Spleen (tissue), 11 donors: ENCODE data around the gene CMAS. TPM values are rescaled to one million over a fixed set of nuclear protein-coding genes. Genes with fewer than 3 reads are reported as not detected.

Experiments
- DNase-seq: peaks from one replicate; pipeline ENCODE4 v3.0.0-alpha.2; 2020
- H3K27ac ChIP-seq, 8 donors: fragments of 200-600 bp; sonication (generic) in 7 of 8; 1 replicate in 4 of 8; 2 replicates in 4 of 8; pipeline versions ENCODE4 v1.5.0 to v1.8.0; 2016 to 2021; ENCODE audit warnings: inconsistent platforms in 4 of 8, mild to moderate bottlenecking in 4 of 8, moderate library complexity in 1 of 8
- H3K27me3 ChIP-seq, 7 donors: fragments of 200-600 bp; sonication (generic) in 6 of 7; replicated peaks in 1 of 7; 1 replicate in 4 of 7; 2 replicates in 3 of 7; pipeline versions ENCODE4 v1.5.0 to v1.8.0; 2016 to 2021; ENCODE audit warnings: inconsistent platforms in 3 of 7, mild to moderate bottlenecking in 1 of 7
- H3K36me3 ChIP-seq, 6 donors: fragments of 200-600 bp; sonication (generic) in 5 of 6; 1 replicate in 4 of 6; 2 replicates in 2 of 6; pipeline versions ENCODE4 v1.5.0 to v1.8.0; 2016 to 2021; ENCODE audit warnings: inconsistent platforms in 2 of 6
- H3K4me1 ChIP-seq, 6 donors: fragments of 200-600 bp; sonication (generic) in 5 of 6; 1 replicate in 3 of 6; 2 replicates in 3 of 6; pipeline versions ENCODE4 v1.5.0 to v1.8.0; 2016 to 2021; ENCODE audit warnings: inconsistent platforms in 3 of 6
- H3K4me3 ChIP-seq, 8 donors: fragments of 200-600 bp; sonication (generic) in 7 of 8; 1 replicate in 4 of 8; 2 replicates in 4 of 8; pipeline versions ENCODE4 v1.5.0 to v1.8.0; 2016 to 2021; ENCODE audit warnings: inconsistent platforms in 4 of 8, mild to moderate bottlenecking in 4 of 8, moderate library complexity in 2 of 8
- H3K9me3 ChIP-seq, 8 donors: fragments of 200-600 bp; sonication (generic) in 7 of 8; 1 replicate in 4 of 8; 2 replicates in 4 of 8; pipeline versions ENCODE4 v1.5.0 to v1.8.0; 2016 to 2021; ENCODE audit warnings: inconsistent platforms in 4 of 8
- POLR2A ChIP-seq, 3 donors: fragments of 450-650 bp; IDR thresholded peaks; one replicate each; pipeline ENCODE4 v1.5.1; 2017; ENCODE audit warnings: antibody characterized with exemption in 3 of 3, mild to moderate bottlenecking in 1 of 3
- POLR2AphosphoS5 ChIP-seq, 3 donors: sonication (generic); formaldehyde crosslinking; IDR thresholded peaks; one replicate each; pipeline ENCODE4 v1.5.1; 2017; ENCODE audit warnings: antibody characterized with exemption in 3 of 3
- WGBS, 5 donors: extraction: QIAGEN DNeasy Blood & Tissue Kit in 3 of 5; methylation state at CpG; one replicate each; pipeline versions ENCODE4 v1.1.5 to v1.1.7; 2013 to 2018; 5-methylcytosine and 5-hydroxymethylcytosine counted together
- intact Hi-C: fragments of 100-400 bp; cut with DNase I; formaldehyde crosslinking; loops from one replicate; pipeline ENCODE4 v1.15.0; 2023; ENCODE audit warnings: low total_unique reads
- polyA plus RNA-seq, 3 donors: library from polyadenylated mRNA; stranded (reverse); fragments of 200-250 nt; gene quantifications; one replicate each; pipeline ENCODE4 v1.2.1, GENCODE V29; 2013
- total RNA-seq, 7 donors: library from RNA; depleted of rRNA in 3 of 7; stranded (reverse); fragments of >200 nt in 3 of 7; fragmentation: NEBNext Ultra II Directional in 4 of 7; extraction: Animal tissue kit (Norgen Biotek cat#: 25700) in 4 of 7; gene quantifications; one replicate each; pipeline versions ENCODE4 v1.1.0 to v1.2.1, GENCODE V29; 2016 to 2021
- TF ChIP-seq, protein P1 (sequence below), 11 experiments: fragments of 200-600 bp in 7 of 11; fragments of 450-650 bp in 4 of 11; sonication (generic) in 4 of 11; IDR thresholded peaks in 8 of 11; conservative IDR thresholded peaks in 3 of 11; 1 replicate in 7 of 11; 2 replicates in 4 of 11; pipeline versions ENCODE4 v1.4.0 to v1.8.0; 2016 to 2021; ENCODE audit warnings: antibody characterized with exemption in 11 of 11, inconsistent platforms in 4 of 11, mild to moderate bottlenecking in 1 of 11
- donor health status: healthy with polysubstance abuse.
- donor health status: DM: no; HTN: no; CAD: no; lungs with moderate emphysema.
- donor health status: DM: no; HTN: no; CAD: no.
- donor health status: Bipolar disorder and iron deficiency.
- donor health status: healthy.
- donor health status: DM: no; HTN: no; CAD: no.
- donor health status: DM: yes; HTN: yes; CAD: no.

The CMAS gene
- total and polyA plus RNA-seq, 10 donors: 18.7 to 30.7 (median 25.3) TPM

DNA sequence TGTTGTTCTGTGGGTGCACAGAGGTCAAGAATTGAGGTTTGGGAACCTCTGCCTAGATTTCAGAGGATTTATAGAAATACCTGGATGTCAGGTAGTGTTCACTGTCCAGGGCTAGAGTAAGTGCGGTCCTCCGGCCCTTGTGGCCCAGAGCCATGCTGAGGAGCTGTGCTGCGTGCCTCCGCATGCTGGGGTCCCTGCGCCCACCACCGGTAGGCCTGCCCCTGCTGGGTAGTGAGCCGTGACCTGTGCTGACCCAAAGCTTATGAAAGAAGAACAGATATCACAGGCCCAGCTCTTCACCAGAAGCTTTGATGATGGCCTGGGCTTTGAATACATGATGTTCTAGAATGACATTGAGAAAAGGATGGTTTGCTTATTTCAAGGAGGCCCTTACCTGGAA is 37.8 kb upstream of the CMAS start:
- intact Hi-C loops: no loop called here
- WGBS, 5 donors: 85 to 95% (median 94%) methylated on average over 7 of the region's 7 CpGs
- H3K36me3 ChIP-seq: no peaks in the 10 kb centered on the region
- H3K27ac ChIP-seq: no peak overlapping the region
- TF ChIP-seq, protein P1, sequence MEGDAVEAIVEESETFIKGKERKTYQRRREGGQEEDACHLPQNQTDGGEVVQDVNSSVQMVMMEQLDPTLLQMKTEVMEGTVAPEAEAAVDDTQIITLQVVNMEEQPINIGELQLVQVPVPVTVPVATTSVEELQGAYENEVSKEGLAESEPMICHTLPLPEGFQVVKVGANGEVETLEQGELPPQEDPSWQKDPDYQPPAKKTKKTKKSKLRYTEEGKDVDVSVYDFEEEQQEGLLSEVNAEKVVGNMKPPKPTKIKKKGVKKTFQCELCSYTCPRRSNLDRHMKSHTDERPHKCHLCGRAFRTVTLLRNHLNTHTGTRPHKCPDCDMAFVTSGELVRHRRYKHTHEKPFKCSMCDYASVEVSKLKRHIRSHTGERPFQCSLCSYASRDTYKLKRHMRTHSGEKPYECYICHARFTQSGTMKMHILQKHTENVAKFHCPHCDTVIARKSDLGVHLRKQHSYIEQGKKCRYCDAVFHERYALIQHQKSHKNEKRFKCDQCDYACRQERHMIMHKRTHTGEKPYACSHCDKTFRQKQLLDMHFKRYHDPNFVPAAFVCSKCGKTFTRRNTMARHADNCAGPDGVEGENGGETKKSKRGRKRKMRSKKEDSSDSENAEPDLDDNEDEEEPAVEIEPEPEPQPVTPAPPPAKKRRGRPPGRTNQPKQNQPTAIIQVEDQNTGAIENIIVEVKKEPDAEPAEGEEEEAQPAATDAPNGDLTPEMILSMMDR (IDR thresholded peaks at IDR 0.05 in 8 of 11, conservative IDR thresholded peaks at IDR 0.05 in 3 of 11): no peak
- TF ChIP-seq POLR2AphosphoS5 (IDR thresholded peaks at IDR 0.05): no peak
- TF ChIP-seq POLR2A (IDR thresholded peaks at IDR 0.05): no peak
- no peaks in the 10 kb centered on the region for H3K4me1 ChIP-seq
- H3K4me3 ChIP-seq: no peak overlapping the region
- H3K27me3 ChIP-seq: no peaks in the 10 kb centered on the region
- no peak for DNase-seq
- peaks cover 0 to 6% (median 0%) of the 10 kb centered on the region in 8 donors for H3K9me3 ChIP-seq

DNA sequence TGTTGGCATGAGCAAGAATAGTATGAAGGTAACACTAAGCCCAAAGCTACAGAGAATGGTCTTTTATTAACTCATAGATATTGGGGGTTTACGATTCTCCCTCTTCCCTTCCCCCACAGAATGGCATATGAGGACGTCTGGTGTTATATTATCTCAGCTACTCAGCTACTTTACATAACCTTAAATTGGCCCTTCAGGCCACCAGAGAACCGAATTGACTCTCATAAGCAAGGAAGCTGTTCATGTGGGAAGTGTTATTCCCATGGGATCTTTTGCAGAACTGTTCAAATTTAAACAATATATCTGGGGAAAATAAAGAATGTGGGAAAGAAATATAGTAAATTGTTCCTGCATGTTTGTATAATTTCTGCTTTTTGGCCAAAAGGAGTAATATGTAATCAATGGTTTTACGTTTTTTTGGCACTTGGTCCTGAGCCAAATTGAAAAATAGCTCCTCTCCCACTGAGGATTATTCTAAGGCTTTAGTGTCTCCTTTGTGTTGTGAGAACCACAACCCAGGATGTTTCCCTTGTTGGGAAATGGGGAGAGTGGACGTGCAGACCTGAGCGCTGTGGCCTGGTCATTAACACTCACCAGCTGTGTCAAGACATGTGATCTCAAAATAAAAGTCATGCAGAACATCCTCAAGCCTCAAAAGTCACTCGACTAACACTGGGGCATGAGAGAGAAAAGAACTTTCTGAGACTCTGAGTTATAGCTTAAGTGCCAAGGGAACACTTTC is 31.8 kb upstream of the CMAS start:
- WGBS, 5 donors: 66 to 76% (median 68%) methylated on average over 7 of the region's 7 CpGs
- TF ChIP-seq POLR2AphosphoS5 (IDR thresholded peaks at IDR 0.05): no peak
- TF ChIP-seq, protein P1 (IDR thresholded peaks at IDR 0.05 in 8 of 11, conservative IDR thresholded peaks at IDR 0.05 in 3 of 11): no peak
- TF ChIP-seq POLR2A (IDR thresholded peaks at IDR 0.05): no peak
- Histone ChIP-seq H3K27me3 (no peaks in the 10 kb centered on the region), H3K36me3 (no peaks in the 10 kb centered on the region), H3K9me3 (peaks cover 0 to 6% (median 0%) of the 10 kb centered on the region in 8 donors), H3K4me3 (no peak overlapping the region), H3K27ac (no peak overlapping the region), H3K4me1 (no peaks in the 10 kb centered on the region)
- DNase-seq: no peak
- intact Hi-C loops: no loop called here

DNA sequence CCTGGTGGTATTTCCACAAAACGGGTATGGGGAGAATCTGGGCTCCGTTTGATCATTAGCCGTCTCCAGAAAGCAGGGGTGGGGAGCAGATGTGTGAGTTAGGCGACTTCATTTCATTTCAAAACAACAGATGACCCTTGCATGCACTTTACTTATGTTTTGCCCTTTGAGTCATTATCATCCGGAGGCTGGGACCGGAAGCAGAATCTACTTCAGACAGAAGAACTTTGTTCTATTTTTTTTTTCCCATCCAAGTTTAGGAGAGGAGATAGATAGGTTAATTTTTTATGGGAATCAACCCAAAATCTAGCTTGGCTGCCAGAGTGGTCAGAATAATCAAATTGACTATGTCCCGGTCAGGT is 31.3 kb upstream of the CMAS start:
- TF ChIP-seq, protein P1 (IDR thresholded peaks at IDR 0.05 in 8 of 11, conservative IDR thresholded peaks at IDR 0.05 in 3 of 11): no peak
- TF ChIP-seq POLR2A (IDR thresholded peaks at IDR 0.05): no peak
- no peak for TF ChIP-seq POLR2AphosphoS5 (IDR thresholded peaks at IDR 0.05)
- DNase-seq: no peak
- intact Hi-C loops: loop anchor here (5.0 kb wide), 1 partner anchor 317 kb away; no protein-coding TSS in a partner anchor

DNA sequence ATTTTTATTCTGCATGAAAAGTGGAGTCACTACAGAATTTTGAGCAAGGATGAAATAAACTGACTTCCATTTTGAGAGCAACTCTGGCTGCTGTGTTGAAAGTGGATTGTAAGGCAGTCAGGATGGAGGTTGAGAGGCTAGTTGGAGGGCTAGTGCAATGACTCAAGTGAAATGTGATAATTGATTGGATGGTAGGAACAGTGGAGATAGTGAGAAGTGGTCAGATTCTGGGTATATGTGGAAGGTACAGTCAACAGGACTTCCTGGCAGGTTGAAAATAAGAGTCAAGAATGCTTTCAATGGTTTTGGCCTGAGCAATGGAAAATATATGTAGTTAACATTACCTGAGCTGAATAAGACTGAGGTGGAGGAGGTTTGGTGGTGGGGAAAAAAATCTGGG is 29.0 kb upstream of the CMAS start:
- Histone ChIP-seq H3K4me1 (no peaks in the 10 kb centered on the region), H3K4me3 (no peak overlapping the region), H3K9me3 (no peaks in the 10 kb centered on the region), H3K36me3 (no peaks in the 10 kb centered on the region), H3K27me3 (no peaks in the 10 kb centered on the region), H3K27ac (no peak overlapping the region)
- DNase-seq: no peak
- intact Hi-C loops: loop anchor here (5.0 kb wide), 1 partner anchor 320 kb away; no protein-coding TSS in a partner anchor
- TF ChIP-seq POLR2AphosphoS5 (IDR thresholded peaks at IDR 0.05) (no peak), POLR2A (IDR thresholded peaks at IDR 0.05) (no peak)
- TF ChIP-seq, protein P1 (IDR thresholded peaks at IDR 0.05 in 8 of 11, conservative IDR thresholded peaks at IDR 0.05 in 3 of 11): no peak

More for the DNA sequence above, 31.3 kb upstream of the CMAS start:
- Histone ChIP-seq H3K27ac (no peak overlapping the region), H3K36me3 (no peaks in the 10 kb centered on the region), H3K4me1 (no peaks in the 10 kb centered on the region), H3K9me3 (peaks cover 0 to 4% (median 0%) of the 10 kb centered on the region in 8 donors), H3K27me3 (no peaks in the 10 kb centered on the region), H3K4me3 (no peak overlapping the region)
- 66 to 76% (median 74%) methylated on average over 7 of the region's 7 CpGs for WGBS, 5 donors
